ENCODE measurements around the gene NHSL1. TPM values are rescaled to one million over a fixed set of nuclear protein-coding genes. Genes with fewer than 3 reads are reported as not detected.

The NHSL1 gene
- total RNA-seq, 2 donors from 2014 or later = 82.8 to 94.8 TPM

- no peak overlapping the region for H3K9ac ChIP-seq (ENCODE audit: low read depth in 2 of 2, low read length in 2 of 2)
- no peak for DNase-seq
- no peak overlapping the region for H3K27ac ChIP-seq
- intact Hi-C loops (cut with DNase I) = loop anchor here (10.0 kb wide), 1 partner anchor 353 kb away; the partner anchor contains the start of gene CCDC28A
- TF ChIP-seq CTCF (IDR thresholded peaks at IDR 0.05) = no peak
- no peak overlapping the region for H3K4me3 ChIP-seq
- H3K36me3 ChIP-seq = no peaks in the 10 kb centered on the region
- H3K27me3 ChIP-seq = no peaks in the 10 kb centered on the region
- H3K9me3 ChIP-seq = no peaks in the 10 kb centered on the region
- no peaks in the 10 kb centered on the region for H3K4me1 ChIP-seq
Observed at GRCh38 chr6:138421608-138422007, 77.7 kb downstream of the NHSL1 start.

- intact Hi-C loops (cut with DNase I) = loop anchor here (10.0 kb wide), 1 partner anchor 354 kb away; the partner anchor contains the start of gene CCDC28A
- Histone ChIP-seq H3K4me3 (no peak overlapping the region), H3K4me1 (no peaks in the 10 kb centered on the region), H3K9ac (ENCODE audit: low read depth in 2 of 2, low read length in 2 of 2) (no peak overlapping the region), H3K27me3 (no peaks in the 10 kb centered on the region), H3K27ac (no peak overlapping the region), H3K36me3 (no peaks in the 10 kb centered on the region), H3K9me3 (no peaks in the 10 kb centered on the region)
- no peak for DNase-seq
- TF ChIP-seq CTCF (IDR thresholded peaks at IDR 0.05) = no peak
Observed at GRCh38 chr6:138421089-138421488, 78.2 kb downstream of the NHSL1 start.

GRCh38 chr6:138420356-138420755 is 78.9 kb downstream of the NHSL1 start:
- TF ChIP-seq CTCF (IDR thresholded peaks at IDR 0.05) = no peak
- intact Hi-C loops (cut with DNase I) = loop anchor here (10.0 kb wide), 1 partner anchor 354 kb away; the partner anchor contains the start of gene CCDC28A

GRCh38 chr6:138419766-138420165 is 79.5 kb downstream of the NHSL1 start:
- Histone ChIP-seq H3K27me3 (no peaks in the 10 kb centered on the region), H3K4me3 (no peak overlapping the region), H3K36me3 (no peaks in the 10 kb centered on the region), H3K4me1 (no peaks in the 10 kb centered on the region), H3K27ac (no peak overlapping the region), H3K9me3 (no peaks in the 10 kb centered on the region), H3K9ac (ENCODE audit: low read depth in 2 of 2, low read length in 2 of 2) (no peak overlapping the region)
- no peak for TF ChIP-seq CTCF (IDR thresholded peaks at IDR 0.05)
- intact Hi-C loops (cut with DNase I) = loop anchor here (10.0 kb wide), 1 partner anchor 355 kb away; the partner anchor contains the start of gene CCDC28A
- DNase-seq = no peak

More at GRCh38 chr6:138420356-138420755, 78.9 kb downstream of the NHSL1 start:
- Histone ChIP-seq H3K27me3 (no peaks in the 10 kb centered on the region), H3K9me3 (no peaks in the 10 kb centered on the region), H3K4me1 (no peaks in the 10 kb centered on the region), H3K36me3 (no peaks in the 10 kb centered on the region), H3K4me3 (no peak overlapping the region), H3K27ac (no peak overlapping the region), H3K9ac (ENCODE audit: low read depth in 2 of 2, low read length in 2 of 2) (no peak overlapping the region)
- no peak for DNase-seq

GRCh38 chr6:138418118-138418742 is 81.1 kb downstream of the NHSL1 start:
- no peak overlapping the region for H3K9ac ChIP-seq (ENCODE audit: low read depth in 2 of 2, low read length in 2 of 2)
- no peaks in the 10 kb centered on the region for H3K9me3 ChIP-seq
- no peaks in the 10 kb centered on the region for H3K4me1 ChIP-seq
- no peak for TF ChIP-seq CTCF (IDR thresholded peaks at IDR 0.05)
- intact Hi-C loops (cut with DNase I) = no loop called here
- H3K27me3 ChIP-seq = no peaks in the 10 kb centered on the region
- no peaks in the 10 kb centered on the region for H3K36me3 ChIP-seq
- H3K4me3 ChIP-seq = no peak overlapping the region
- no peak overlapping the region for H3K27ac ChIP-seq
- no peak for DNase-seq
